MM.1S (cell line): ENCODE data around the gene COL20A1.

Experiments
- DNase-seq: peaks from one replicate; pipeline ENCODE4 v3.0.0-alpha.2; 2015
- H2AFZ ChIP-seq: fragments of 300-600 bp; sonication (generic); 2 replicates; pipeline ENCODE4 v1.6.0; 2016; ENCODE audit warnings: antibody characterized with exemption, low read length
- H3F3A ChIP-seq: fragments of 300-600 bp; sonication (generic); 2 replicates; pipeline ENCODE4 v1.6.1; 2016; ENCODE audit warnings: mild to moderate bottlenecking, antibody characterized with exemption, low read length, moderate library complexity, mixed read lengths; ENCODE audit not compliant: insufficient read depth
- H3K27ac ChIP-seq: fragments of 300-600 bp; sonication (generic); 2 replicates; pipeline ENCODE4 v1.5.1; 2016; ENCODE audit warnings: mild to moderate bottlenecking, low read length
- H3K27me3 ChIP-seq: fragments of 300-600 bp; sonication (generic); replicated peaks from 2 replicates; pipeline ENCODE4 v1.6.0; 2016; ENCODE audit warnings: low read length; ENCODE audit not compliant: insufficient read depth
- H3K36me3 ChIP-seq: fragments of 300-600 bp; sonication (generic); replicated peaks from 2 replicates; pipeline ENCODE4 v1.6.1; 2016; ENCODE audit warnings: mild to moderate bottlenecking, low read length, mixed read lengths; ENCODE audit not compliant: insufficient read depth
- H3K4me1 ChIP-seq: fragments of 300-600 bp; sonication (generic); 2 replicates; pipeline ENCODE4 v1.6.1; 2016; ENCODE audit warnings: low read length, mixed read lengths
- H3K4me2 ChIP-seq: fragments of 300-600 bp; sonication (generic); 2 replicates; pipeline ENCODE4 v1.6.0; 2016; ENCODE audit warnings: low read depth, low read length
- H3K4me3 ChIP-seq: fragments of 300-600 bp; sonication (generic); 2 replicates; pipeline ENCODE4 v1.5.1; 2016; ENCODE audit warnings: low read length, mixed read lengths
- H3K79me2 ChIP-seq: fragments of 300-600 bp; sonication (generic); 2 replicates; pipeline ENCODE4 v1.6.1; 2016; ENCODE audit warnings: mixed run types, low read length, mixed read lengths
- H3K9ac ChIP-seq: fragments of 300-600 bp; sonication (generic); 2 replicates; pipeline ENCODE4 v1.6.1; 2016; ENCODE audit warnings: low read length, mixed read lengths
- H3K9me2 ChIP-seq: fragments of 300-600 bp; sonication (generic); replicated peaks from 2 replicates; pipeline ENCODE4 v1.6.1; 2016; ENCODE audit warnings: mild to moderate bottlenecking, low read length, mixed read lengths; ENCODE audit not compliant: insufficient read depth
- H3K9me3 ChIP-seq: fragments of 300-600 bp; sonication (generic); replicated peaks from 2 replicates; pipeline ENCODE4 v1.6.1; 2016; ENCODE audit warnings: mild to moderate bottlenecking, low read length, mixed read lengths; ENCODE audit not compliant: insufficient read depth
- H4K20me1 ChIP-seq: fragments of 300-600 bp; sonication (generic); 2 replicates; pipeline ENCODE4 v1.6.1; 2016; ENCODE audit warnings: mild to moderate bottlenecking, low read length, moderate library complexity, mixed read lengths; ENCODE audit not compliant: insufficient read depth
- EZH2 ChIP-seq: fragments of 300-600 bp; sonication (generic); optimal IDR thresholded peaks from 2 replicates; pipeline ENCODE3; 2017; ENCODE audit warnings: low read depth, mild to moderate bottlenecking, antibody characterized with exemption, low read length, mixed read lengths
- EZH2phosphoT487 ChIP-seq: fragments of 300-600 bp; sonication (generic); IDR thresholded peaks from 2 replicates; pipeline ENCODE4 v1.6.1; 2018; ENCODE audit warnings: antibody characterized with exemption, low read length
- TF ChIP-seq, protein P1 (sequence below): fragments of 300-600 bp; sonication (generic); IDR thresholded peaks from 2 replicates; pipeline ENCODE4 v1.5.1; 2016; ENCODE audit warnings: antibody characterized with exemption, low read length, mixed read lengths

Gene COL20A1

DNA sequence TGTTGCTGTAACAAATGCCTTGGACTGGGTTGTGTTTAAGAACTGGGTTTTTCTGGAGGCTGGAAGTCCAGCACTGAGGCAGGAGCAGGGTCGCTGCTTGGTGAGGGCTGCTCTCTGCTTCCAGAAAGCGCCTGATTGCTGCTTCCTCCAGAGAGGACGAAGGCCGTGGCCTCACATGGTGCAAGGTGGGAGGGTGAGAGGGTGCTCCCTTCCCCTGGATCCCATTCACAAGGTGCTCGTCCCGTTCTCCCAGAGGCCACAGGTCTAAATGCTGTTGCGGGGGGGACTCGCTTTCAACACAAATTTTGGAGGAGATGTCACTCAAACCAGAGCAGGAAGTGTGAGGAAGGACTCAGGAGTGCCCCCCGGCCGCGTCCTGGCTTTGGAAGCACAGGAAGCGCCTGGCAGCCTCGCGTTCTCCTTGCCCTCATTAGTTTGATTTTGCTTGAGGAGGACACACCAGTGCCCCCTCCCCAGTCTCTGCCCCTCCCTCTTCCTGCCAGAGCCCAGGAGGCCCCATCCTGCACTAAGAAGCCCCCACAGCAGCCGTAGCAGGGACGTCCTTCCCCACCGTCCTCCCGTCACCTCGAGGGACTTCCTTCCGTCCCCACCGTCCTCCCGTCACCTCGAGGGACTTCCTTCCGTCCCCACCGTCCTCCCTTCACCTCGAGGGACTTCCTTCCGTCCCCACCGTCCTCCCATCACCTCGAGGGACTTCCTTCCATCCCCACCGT lies 31.0 kb upstream of the COL20A1 start:
- Histone ChIP-seq H3K4me3 (no peak overlapping the region), H3K36me3 (no peaks in the 10 kb centered on the region), H3K27ac (no peak overlapping the region), H3K9ac (no peak overlapping the region), H3K27me3 (peaks cover 97% of the 10 kb centered on the region), H3K4me1 (no peaks in the 10 kb centered on the region), H3K4me2 (no peak overlapping the region), H4K20me1 (no peaks in the 10 kb centered on the region), H3K9me3 (no peaks in the 10 kb centered on the region), H3F3A (no peaks in the 10 kb centered on the region), H3K9me2 (no peaks in the 10 kb centered on the region), H3K79me2 (no peaks in the 10 kb centered on the region), H2AFZ (no peak overlapping the region)
- TF ChIP-seq EZH2 (no peak), EZH2phosphoT487 (no peak)
- TF ChIP-seq, protein P1, sequence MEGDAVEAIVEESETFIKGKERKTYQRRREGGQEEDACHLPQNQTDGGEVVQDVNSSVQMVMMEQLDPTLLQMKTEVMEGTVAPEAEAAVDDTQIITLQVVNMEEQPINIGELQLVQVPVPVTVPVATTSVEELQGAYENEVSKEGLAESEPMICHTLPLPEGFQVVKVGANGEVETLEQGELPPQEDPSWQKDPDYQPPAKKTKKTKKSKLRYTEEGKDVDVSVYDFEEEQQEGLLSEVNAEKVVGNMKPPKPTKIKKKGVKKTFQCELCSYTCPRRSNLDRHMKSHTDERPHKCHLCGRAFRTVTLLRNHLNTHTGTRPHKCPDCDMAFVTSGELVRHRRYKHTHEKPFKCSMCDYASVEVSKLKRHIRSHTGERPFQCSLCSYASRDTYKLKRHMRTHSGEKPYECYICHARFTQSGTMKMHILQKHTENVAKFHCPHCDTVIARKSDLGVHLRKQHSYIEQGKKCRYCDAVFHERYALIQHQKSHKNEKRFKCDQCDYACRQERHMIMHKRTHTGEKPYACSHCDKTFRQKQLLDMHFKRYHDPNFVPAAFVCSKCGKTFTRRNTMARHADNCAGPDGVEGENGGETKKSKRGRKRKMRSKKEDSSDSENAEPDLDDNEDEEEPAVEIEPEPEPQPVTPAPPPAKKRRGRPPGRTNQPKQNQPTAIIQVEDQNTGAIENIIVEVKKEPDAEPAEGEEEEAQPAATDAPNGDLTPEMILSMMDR = no peak
- no peak for DNase-seq

DNA sequence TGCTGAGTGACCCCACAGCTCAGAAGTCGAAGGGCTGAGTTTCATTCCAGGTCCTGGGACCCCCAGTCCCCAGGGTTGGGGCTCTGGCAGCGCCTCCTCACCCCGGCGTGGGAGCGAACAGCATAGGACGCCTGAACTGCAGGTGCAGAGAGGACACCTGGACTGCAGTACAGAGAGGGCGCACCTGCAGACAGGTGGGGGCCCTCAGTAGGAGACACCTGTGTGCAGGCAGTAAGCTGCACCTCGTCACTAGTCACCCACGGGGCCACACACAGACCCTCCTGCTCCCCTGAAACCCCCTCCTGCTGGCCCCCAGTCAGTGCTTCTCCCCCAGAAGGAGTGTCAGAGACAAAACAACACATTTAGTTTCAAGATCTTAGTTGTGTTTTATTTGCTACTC lies 30.1 kb upstream of the COL20A1 start:
- Histone ChIP-seq H3K27ac (no peak overlapping the region), H3K9me3 (no peaks in the 10 kb centered on the region), H3K4me1 (no peaks in the 10 kb centered on the region), H3K4me2 (no peak overlapping the region), H3K27me3 (peaks cover 97% of the 10 kb centered on the region), H3K9me2 (no peaks in the 10 kb centered on the region), H3K79me2 (no peaks in the 10 kb centered on the region), H3K9ac (no peak overlapping the region), H2AFZ (no peak overlapping the region), H3K4me3 (no peak overlapping the region), H3F3A (no peaks in the 10 kb centered on the region), H4K20me1 (no peaks in the 10 kb centered on the region), H3K36me3 (no peaks in the 10 kb centered on the region)
- DNase-seq = no peak
- TF ChIP-seq, protein P1 = no peak
- TF ChIP-seq EZH2phosphoT487 (no peak), EZH2 (no peak)

DNA sequence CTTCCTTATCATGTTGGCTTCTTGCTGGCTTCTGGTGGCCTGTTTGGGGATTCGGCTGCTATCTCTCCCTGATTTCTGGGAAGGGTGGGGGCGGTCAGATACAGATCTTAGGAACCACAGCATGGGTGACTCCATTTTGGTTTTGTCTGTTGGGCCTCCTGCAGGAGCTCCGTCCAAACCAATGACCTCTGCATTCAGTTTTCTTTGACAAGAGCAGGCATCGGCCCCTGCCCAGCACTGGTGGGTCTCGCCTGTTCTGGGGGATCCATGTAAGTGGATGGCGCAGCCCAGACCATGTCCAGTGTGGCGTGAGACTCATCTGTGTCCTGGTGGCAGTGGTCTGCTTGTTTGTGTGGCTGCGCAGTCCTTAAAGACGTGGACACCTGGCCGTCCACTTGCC lies 29.0 kb upstream of the COL20A1 start:
- no peaks in the 10 kb centered on the region for H3K4me1 ChIP-seq
- peaks cover 97% of the 10 kb centered on the region for H3K27me3 ChIP-seq
- no peak overlapping the region for H3K27ac ChIP-seq

DNA sequence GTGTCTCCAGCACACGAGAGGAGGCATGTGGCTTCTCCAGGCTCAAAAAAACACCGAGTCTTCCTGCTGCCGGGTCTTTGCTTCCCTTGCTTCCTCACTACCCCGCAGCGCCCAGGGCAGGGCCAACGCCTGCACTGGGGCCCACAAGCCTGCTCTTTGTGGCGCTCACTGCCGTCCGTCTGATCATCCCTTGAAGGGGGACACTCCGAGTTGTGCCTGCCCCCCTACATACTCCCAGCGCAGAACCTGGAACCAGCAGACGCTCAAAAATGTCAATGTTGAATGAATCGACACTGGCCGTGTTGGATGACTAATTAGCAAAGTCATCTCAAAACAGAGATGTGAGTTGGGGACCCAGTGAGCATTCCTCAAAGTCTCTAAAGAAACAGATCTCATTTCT lies 28.5 kb upstream of the COL20A1 start:
- H3K4me1 ChIP-seq = no peaks in the 10 kb centered on the region
- no peak for TF ChIP-seq EZH2phosphoT487
- TF ChIP-seq EZH2 = no peak
- TF ChIP-seq, protein P1 = no peak
- H3K9ac ChIP-seq = no peak overlapping the region
- H3K9me3 ChIP-seq = no peaks in the 10 kb centered on the region
- H3K36me3 ChIP-seq = no peaks in the 10 kb centered on the region
- DNase-seq = no peak
- no peak overlapping the region for H3K27ac ChIP-seq
- H3K4me2 ChIP-seq = no peak overlapping the region
- H3K4me3 ChIP-seq = no peak overlapping the region
- H3K27me3 ChIP-seq = peaks cover 97% of the 10 kb centered on the region
- H4K20me1 ChIP-seq = no peaks in the 10 kb centered on the region
- no peaks in the 10 kb centered on the region for H3F3A ChIP-seq
- no peaks in the 10 kb centered on the region for H3K79me2 ChIP-seq
- H2AFZ ChIP-seq = no peak overlapping the region
- no peaks in the 10 kb centered on the region for H3K9me2 ChIP-seq

More for the DNA sequence above, 29.0 kb upstream of the COL20A1 start:
- H3K4me2 ChIP-seq = no peak overlapping the region
- no peak for TF ChIP-seq EZH2phosphoT487
- TF ChIP-seq EZH2 = no peak
- no peaks in the 10 kb centered on the region for H3K79me2 ChIP-seq
- no peak overlapping the region for H2AFZ ChIP-seq
- no peaks in the 10 kb centered on the region for H4K20me1 ChIP-seq
- no peak for DNase-seq
- H3F3A ChIP-seq = no peaks in the 10 kb centered on the region
- H3K9ac ChIP-seq = no peak overlapping the region
- no peaks in the 10 kb centered on the region for H3K36me3 ChIP-seq
- no peak overlapping the region for H3K4me3 ChIP-seq
- H3K9me2 ChIP-seq = no peaks in the 10 kb centered on the region
- H3K9me3 ChIP-seq = no peaks in the 10 kb centered on the region
